Measurements from ENCODE around the gene VPS37D.

VPS37D gene

GRCh38 chr7:73625276-73625675, 42.4 kb upstream of the VPS37D start:
- H3K27ac ChIP-seq (ENCODE audit: low read depth in 2 of 2, low read length in 2 of 2): no peak overlapping the region
- no peak overlapping the region for H3K4me3 ChIP-seq (ENCODE audit: low read length in 2 of 2)
- H3K4me1 ChIP-seq (ENCODE audit: control insufficient read depth in 2 of 2, insufficient read depth in 2 of 2, low read length in 2 of 2): peaks cover 8 to 12% of the 10 kb centered on the region in 2 donors
- no peak overlapping the region for H3K9ac ChIP-seq (ENCODE audit: low read depth in 1 of 2, low read length in 2 of 2)
- H3K9me3 ChIP-seq (ENCODE audit: control insufficient read depth in 2 of 2, low read length in 2 of 2): no peaks in the 10 kb centered on the region
- no peaks in the 10 kb centered on the region for H3K36me3 ChIP-seq (ENCODE audit: control insufficient read depth in 2 of 2, insufficient read depth in 2 of 2, low read length in 2 of 2)
- H3K27me3 ChIP-seq (ENCODE audit: control insufficient read depth in 2 of 2, insufficient read depth in 2 of 2, low read length in 2 of 2): peaks cover 24 to 27% of the 10 kb centered on the region in 2 donors

GRCh38 chr7:73626814-73627213, 40.8 kb upstream of the VPS37D start:
- Histone ChIP-seq H3K9ac (ENCODE audit: low read depth in 1 of 2, low read length in 2 of 2) (no peak overlapping the region), H3K36me3 (ENCODE audit: control insufficient read depth in 2 of 2, insufficient read depth in 2 of 2, low read length in 2 of 2) (no peaks in the 10 kb centered on the region), H3K27ac (ENCODE audit: low read depth in 2 of 2, low read length in 2 of 2) (no peak overlapping the region), H3K9me3 (ENCODE audit: control insufficient read depth in 2 of 2, low read length in 2 of 2) (no peaks in the 10 kb centered on the region), H3K4me3 (ENCODE audit: low read length in 2 of 2) (no peak overlapping the region), H3K4me1 (ENCODE audit: control insufficient read depth in 2 of 2, insufficient read depth in 2 of 2, low read length in 2 of 2) (peaks cover 8 to 12% of the 10 kb centered on the region in 2 donors), H3K27me3 (ENCODE audit: control insufficient read depth in 2 of 2, insufficient read depth in 2 of 2, low read length in 2 of 2) (peaks cover 24 to 27% of the 10 kb centered on the region in 2 donors)

- Histone ChIP-seq H3K9me3 (ENCODE audit: control insufficient read depth in 2 of 2, low read length in 2 of 2) (no peaks in the 10 kb centered on the region), H3K27me3 (ENCODE audit: control insufficient read depth in 2 of 2, insufficient read depth in 2 of 2, low read length in 2 of 2) (peaks cover 14 to 21% of the 10 kb centered on the region in 2 donors), H3K4me1 (ENCODE audit: control insufficient read depth in 2 of 2, insufficient read depth in 2 of 2, low read length in 2 of 2) (peaks cover 3% of the 10 kb centered on the region in 2 donors), H3K4me3 (ENCODE audit: low read length in 2 of 2) (no peak overlapping the region), H3K36me3 (ENCODE audit: control insufficient read depth in 2 of 2, insufficient read depth in 2 of 2, low read length in 2 of 2) (no peaks in the 10 kb centered on the region), H3K27ac (ENCODE audit: low read depth in 2 of 2, low read length in 2 of 2) (no peak overlapping the region), H3K9ac (ENCODE audit: low read depth in 1 of 2, low read length in 2 of 2) (no peak overlapping the region)
Observed at GRCh38 chr7:73628504-73628903, 39.1 kb upstream of the VPS37D start.

GRCh38 chr7:73631558-73631957, 36.1 kb upstream of the VPS37D start:
- no peaks in the 10 kb centered on the region for H3K4me1 ChIP-seq (ENCODE audit: control insufficient read depth in 2 of 2, insufficient read depth in 2 of 2, low read length in 2 of 2)
- H3K9me3 ChIP-seq (ENCODE audit: control insufficient read depth in 2 of 2, low read length in 2 of 2): no peaks in the 10 kb centered on the region
- no peak overlapping the region for H3K27ac ChIP-seq (ENCODE audit: low read depth in 2 of 2, low read length in 2 of 2)
- no peak overlapping the region for H3K4me3 ChIP-seq (ENCODE audit: low read length in 2 of 2)
- peaks cover 6 to 11% of the 10 kb centered on the region in 2 donors for H3K27me3 ChIP-seq (ENCODE audit: control insufficient read depth in 2 of 2, insufficient read depth in 2 of 2, low read length in 2 of 2)
- no peak overlapping the region for H3K9ac ChIP-seq (ENCODE audit: low read depth in 1 of 2, low read length in 2 of 2)
- no peaks in the 10 kb centered on the region for H3K36me3 ChIP-seq (ENCODE audit: control insufficient read depth in 2 of 2, insufficient read depth in 2 of 2, low read length in 2 of 2)

- H3K27me3 ChIP-seq (ENCODE audit: control insufficient read depth in 2 of 2, insufficient read depth in 2 of 2, low read length in 2 of 2): peaks cover 0 to 2% of the 10 kb centered on the region in 2 donors
Observed at GRCh38 chr7:73633323-73633722, 34.3 kb upstream of the VPS37D start.

GRCh38 chr7:73633844-73634243, 33.8 kb upstream of the VPS37D start:
- Histone ChIP-seq H3K36me3 (ENCODE audit: control insufficient read depth in 2 of 2, insufficient read depth in 2 of 2, low read length in 2 of 2) (no peaks in the 10 kb centered on the region), H3K4me3 (ENCODE audit: low read length in 2 of 2) (no peak overlapping the region), H3K9me3 (ENCODE audit: control insufficient read depth in 2 of 2, low read length in 2 of 2) (no peaks in the 10 kb centered on the region), H3K27me3 (ENCODE audit: control insufficient read depth in 2 of 2, insufficient read depth in 2 of 2, low read length in 2 of 2) (no peaks in the 10 kb centered on the region), H3K27ac (ENCODE audit: low read depth in 2 of 2, low read length in 2 of 2) (no peak overlapping the region), H3K9ac (ENCODE audit: low read depth in 1 of 2, low read length in 2 of 2) (no peak overlapping the region), H3K4me1 (ENCODE audit: control insufficient read depth in 2 of 2, insufficient read depth in 2 of 2, low read length in 2 of 2) (no peaks in the 10 kb centered on the region)

More at GRCh38 chr7:73633323-73633722, 34.3 kb upstream of the VPS37D start:
- Histone ChIP-seq H3K9ac (ENCODE audit: low read depth in 1 of 2, low read length in 2 of 2) (no peak overlapping the region), H3K36me3 (ENCODE audit: control insufficient read depth in 2 of 2, insufficient read depth in 2 of 2, low read length in 2 of 2) (no peaks in the 10 kb centered on the region), H3K27ac (ENCODE audit: low read depth in 2 of 2, low read length in 2 of 2) (no peak overlapping the region), H3K9me3 (ENCODE audit: control insufficient read depth in 2 of 2, low read length in 2 of 2) (no peaks in the 10 kb centered on the region), H3K4me3 (ENCODE audit: low read length in 2 of 2) (no peak overlapping the region), H3K4me1 (ENCODE audit: control insufficient read depth in 2 of 2, insufficient read depth in 2 of 2, low read length in 2 of 2) (no peaks in the 10 kb centered on the region)

- H3K27ac ChIP-seq (ENCODE audit: low read depth in 2 of 2, low read length in 2 of 2): no peak overlapping the region
- no peaks in the 10 kb centered on the region for H3K9me3 ChIP-seq (ENCODE audit: control insufficient read depth in 2 of 2, low read length in 2 of 2)
- H3K36me3 ChIP-seq (ENCODE audit: control insufficient read depth in 2 of 2, insufficient read depth in 2 of 2, low read length in 2 of 2): no peaks in the 10 kb centered on the region
- H3K4me1 ChIP-seq (ENCODE audit: control insufficient read depth in 2 of 2, insufficient read depth in 2 of 2, low read length in 2 of 2): no peaks in the 10 kb centered on the region
- no peaks in the 10 kb centered on the region for H3K27me3 ChIP-seq (ENCODE audit: control insufficient read depth in 2 of 2, insufficient read depth in 2 of 2, low read length in 2 of 2)
- no peak overlapping the region for H3K9ac ChIP-seq (ENCODE audit: low read depth in 1 of 2, low read length in 2 of 2)
- no peak overlapping the region for H3K4me3 ChIP-seq (ENCODE audit: low read length in 2 of 2)
Observed at GRCh38 chr7:73635428-73636200, 32.0 kb upstream of the VPS37D start.

- Histone ChIP-seq H3K9me3 (ENCODE audit: control insufficient read depth in 2 of 2, low read length in 2 of 2) (peaks cover 0 to 3% of the 10 kb centered on the region in 2 donors), H3K9ac (ENCODE audit: low read depth in 1 of 2, low read length in 2 of 2) (no peak overlapping the region), H3K4me3 (ENCODE audit: low read length in 2 of 2) (no peak overlapping the region), H3K4me1 (ENCODE audit: control insufficient read depth in 2 of 2, insufficient read depth in 2 of 2, low read length in 2 of 2) (no peaks in the 10 kb centered on the region), H3K27me3 (ENCODE audit: control insufficient read depth in 2 of 2, insufficient read depth in 2 of 2, low read length in 2 of 2) (no peaks in the 10 kb centered on the region), H3K36me3 (ENCODE audit: control insufficient read depth in 2 of 2, insufficient read depth in 2 of 2, low read length in 2 of 2) (no peaks in the 10 kb centered on the region), H3K27ac (ENCODE audit: low read depth in 2 of 2, low read length in 2 of 2) (no peak overlapping the region)
Observed at GRCh38 chr7:73638911-73639310, 28.7 kb upstream of the VPS37D start.

- Histone ChIP-seq H3K27ac (ENCODE audit: low read depth in 2 of 2, low read length in 2 of 2) (no peak overlapping the region), H3K36me3 (ENCODE audit: control insufficient read depth in 2 of 2, insufficient read depth in 2 of 2, low read length in 2 of 2) (no peaks in the 10 kb centered on the region), H3K4me1 (ENCODE audit: control insufficient read depth in 2 of 2, insufficient read depth in 2 of 2, low read length in 2 of 2) (peaks cover under 1 to 3% of the 10 kb centered on the region in 2 donors), H3K9me3 (ENCODE audit: control insufficient read depth in 2 of 2, low read length in 2 of 2) (peaks cover 0 to 3% of the 10 kb centered on the region in 2 donors), H3K27me3 (ENCODE audit: control insufficient read depth in 2 of 2, insufficient read depth in 2 of 2, low read length in 2 of 2) (peaks cover 0 to 9% of the 10 kb centered on the region in 2 donors), H3K4me3 (ENCODE audit: low read length in 2 of 2) (no peak overlapping the region), H3K9ac (ENCODE audit: low read depth in 1 of 2, low read length in 2 of 2) (no peak overlapping the region)
Observed at GRCh38 chr7:73642834-73643233, 24.8 kb upstream of the VPS37D start.

- Histone ChIP-seq H3K9ac (ENCODE audit: low read depth in 1 of 2, low read length in 2 of 2) (no peak overlapping the region), H3K27me3 (ENCODE audit: control insufficient read depth in 2 of 2, insufficient read depth in 2 of 2, low read length in 2 of 2) (peaks cover 4 to 11% of the 10 kb centered on the region in 2 donors), H3K4me1 (ENCODE audit: control insufficient read depth in 2 of 2, insufficient read depth in 2 of 2, low read length in 2 of 2) (peaks cover 9 to 11% of the 10 kb centered on the region in 2 donors), H3K4me3 (ENCODE audit: low read length in 2 of 2) (no peak overlapping the region), H3K27ac (ENCODE audit: low read depth in 2 of 2, low read length in 2 of 2) (no peak overlapping the region), H3K36me3 (ENCODE audit: control insufficient read depth in 2 of 2, insufficient read depth in 2 of 2, low read length in 2 of 2) (no peaks in the 10 kb centered on the region), H3K9me3 (ENCODE audit: control insufficient read depth in 2 of 2, low read length in 2 of 2) (peaks cover 0 to 3% of the 10 kb centered on the region in 2 donors)
Observed at GRCh38 chr7:73644688-73645286, 22.8 kb upstream of the VPS37D start.

Data from mucosa of rectum (tissue), 2 donors.